Chondrocyte (in vitro differentiated cells): Measurements from ENCODE around the gene TDRD7. TPM values are rescaled to one million over a fixed set of nuclear protein-coding genes. Genes with fewer than 3 reads are reported as not detected.

Source experiments
- DNase-seq: peaks from one replicate; pipeline ENCODE4 v3.0.0; 2021; ENCODE audit warnings: mixed read lengths, low spot score
- H3K27ac Mint-ChIP-seq: one replicate; pipeline ENCODE4 v1.8.0; 2021; ENCODE audit warnings: mild to moderate bottlenecking, moderate library complexity, mixed read lengths; ENCODE audit not compliant: unreplicated experiment
- H3K27me3 Mint-ChIP-seq: 2 replicates; pipeline ENCODE4 v1.8.0; 2021; ENCODE audit warnings: low read depth, mixed read lengths
- H3K36me3 Mint-ChIP-seq: 2 replicates; pipeline ENCODE4 v1.8.0; 2021; ENCODE audit warnings: low read depth, mixed read lengths
- H3K4me1 Mint-ChIP-seq: 2 replicates; pipeline ENCODE4 v1.8.0; 2021; ENCODE audit warnings: low read depth, mild to moderate bottlenecking, mixed read lengths
- H3K4me3 Mint-ChIP-seq: one replicate; pipeline ENCODE4 v1.8.0; 2021; ENCODE audit warnings: mild to moderate bottlenecking, moderate library complexity, mixed read lengths; ENCODE audit not compliant: unreplicated experiment
- H3K9me3 Mint-ChIP-seq: 2 replicates; pipeline ENCODE4 v1.8.0; 2021; ENCODE audit warnings: low read depth, mixed read lengths
- total RNA-seq: library from RNA; stranded (reverse); gene quantifications from 3 replicates; pipeline ENCODE4 v1.2.1, GENCODE V29; 2021
- TF ChIP-seq, protein P1 (sequence below): fragments of 200-600 bp; sonication (generic); IDR thresholded peaks from 2 replicates; pipeline ENCODE4 v1.5.0; 2021; ENCODE audit warnings: antibody characterized with exemption, mild to moderate bottlenecking, moderate library complexity

The TDRD7 gene
- total RNA-seq, 1 donor from 2014 or later, result 9.7 TPM

DNA sequence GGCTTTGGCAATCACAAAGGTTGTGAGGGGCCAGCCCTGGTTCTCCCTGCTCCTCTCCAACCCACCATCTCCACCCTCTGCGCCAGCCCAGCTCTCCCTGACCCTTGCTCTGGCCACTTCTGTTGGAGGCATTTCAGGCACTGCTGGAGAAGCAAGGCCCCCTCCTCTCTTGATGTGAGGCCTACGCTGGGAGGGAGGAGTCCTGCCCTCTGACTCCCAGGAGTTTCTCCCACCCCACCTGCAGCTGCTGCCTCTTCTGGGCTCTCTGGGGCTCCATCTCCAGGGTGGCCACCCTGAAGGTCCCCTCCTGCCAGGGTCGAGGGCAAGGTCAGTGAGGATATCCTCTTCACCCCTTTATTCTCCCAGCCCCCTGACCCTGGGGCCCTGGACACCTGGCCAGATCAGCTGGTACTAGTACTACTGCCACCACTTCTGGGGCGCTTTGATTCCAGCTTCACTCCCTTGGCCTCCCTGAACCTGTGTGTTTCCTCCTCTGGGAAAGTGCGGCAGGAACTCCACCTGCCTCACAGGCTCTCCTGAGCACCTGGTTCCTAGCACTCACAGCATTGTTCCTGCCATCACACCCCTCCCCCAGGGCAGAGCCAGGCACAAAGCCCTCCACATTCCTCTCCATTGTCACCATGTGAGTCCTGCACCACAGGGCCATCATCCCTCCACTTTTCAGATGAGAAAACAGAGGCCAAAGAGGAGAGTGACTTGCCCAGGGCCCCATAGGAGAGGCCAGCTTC, 23.8 kb upstream of the TDRD7 start:
- Mint-ChIP-seq H3K4me1 (no peaks in the 10 kb centered on the region), H3K27me3 (peaks cover 5% of the 10 kb centered on the region), H3K27ac (no peak overlapping the region), H3K4me3 (no peak overlapping the region), H3K9me3 (no peaks in the 10 kb centered on the region), H3K36me3 (no peaks in the 10 kb centered on the region)
- no peak for DNase-seq
- TF ChIP-seq, protein P1, sequence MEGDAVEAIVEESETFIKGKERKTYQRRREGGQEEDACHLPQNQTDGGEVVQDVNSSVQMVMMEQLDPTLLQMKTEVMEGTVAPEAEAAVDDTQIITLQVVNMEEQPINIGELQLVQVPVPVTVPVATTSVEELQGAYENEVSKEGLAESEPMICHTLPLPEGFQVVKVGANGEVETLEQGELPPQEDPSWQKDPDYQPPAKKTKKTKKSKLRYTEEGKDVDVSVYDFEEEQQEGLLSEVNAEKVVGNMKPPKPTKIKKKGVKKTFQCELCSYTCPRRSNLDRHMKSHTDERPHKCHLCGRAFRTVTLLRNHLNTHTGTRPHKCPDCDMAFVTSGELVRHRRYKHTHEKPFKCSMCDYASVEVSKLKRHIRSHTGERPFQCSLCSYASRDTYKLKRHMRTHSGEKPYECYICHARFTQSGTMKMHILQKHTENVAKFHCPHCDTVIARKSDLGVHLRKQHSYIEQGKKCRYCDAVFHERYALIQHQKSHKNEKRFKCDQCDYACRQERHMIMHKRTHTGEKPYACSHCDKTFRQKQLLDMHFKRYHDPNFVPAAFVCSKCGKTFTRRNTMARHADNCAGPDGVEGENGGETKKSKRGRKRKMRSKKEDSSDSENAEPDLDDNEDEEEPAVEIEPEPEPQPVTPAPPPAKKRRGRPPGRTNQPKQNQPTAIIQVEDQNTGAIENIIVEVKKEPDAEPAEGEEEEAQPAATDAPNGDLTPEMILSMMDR, result no peak

DNA sequence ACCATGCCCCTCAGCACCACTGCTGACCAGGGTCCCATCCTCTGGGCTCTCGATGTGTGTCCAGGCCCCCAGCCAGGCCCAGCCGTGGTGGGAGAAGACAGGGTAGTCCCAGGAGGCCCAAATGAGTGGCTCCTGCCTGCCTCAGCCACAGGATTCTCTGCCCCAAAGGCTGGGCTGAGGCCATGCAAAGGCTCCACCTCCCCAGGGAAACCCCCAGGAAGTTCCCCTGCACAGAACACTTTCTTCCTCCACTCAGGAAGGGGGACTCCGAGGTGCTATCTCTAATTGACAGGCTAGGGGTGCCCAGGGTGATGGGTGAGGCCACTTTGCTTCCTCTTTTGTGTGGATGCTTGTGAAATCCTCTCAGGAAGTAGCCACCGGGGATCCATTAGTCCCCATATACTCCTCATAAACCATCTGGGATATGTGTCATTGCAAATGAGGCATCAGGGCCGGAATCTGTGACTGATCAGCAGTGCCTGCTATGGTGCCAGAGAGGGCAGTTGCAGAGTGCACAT, 23.1 kb upstream of the TDRD7 start:
- Mint-ChIP-seq H3K27ac (no peak overlapping the region), H3K4me3 (no peak overlapping the region), H3K27me3 (peaks cover 5% of the 10 kb centered on the region), H3K4me1 (no peaks in the 10 kb centered on the region), H3K9me3 (no peaks in the 10 kb centered on the region), H3K36me3 (no peaks in the 10 kb centered on the region)
- TF ChIP-seq, protein P1, result no peak
- DNase-seq, result no peak

DNA sequence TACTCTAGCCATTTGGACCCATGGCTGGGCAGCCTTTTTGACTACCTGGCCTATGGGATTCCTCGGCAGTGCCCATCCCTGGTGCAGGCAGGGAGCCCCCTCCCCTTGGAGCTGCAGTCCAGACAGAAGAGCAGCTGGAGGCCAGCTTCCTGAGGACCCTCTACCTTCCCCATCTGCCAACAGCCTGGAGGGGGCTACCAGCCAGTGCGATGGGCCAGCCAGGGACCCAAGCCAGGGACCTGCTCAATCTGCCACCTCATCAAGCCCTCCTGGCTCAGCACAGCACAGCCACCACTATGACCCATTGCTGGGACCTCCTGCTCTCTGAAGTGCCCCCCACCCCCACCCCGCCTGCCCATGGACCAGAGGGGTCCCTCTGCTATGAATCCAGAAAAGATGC, 22.6 kb upstream of the TDRD7 start:
- DNase-seq, result no peak
- no peak overlapping the region for H3K27ac Mint-ChIP-seq
- H3K4me3 Mint-ChIP-seq, result no peak overlapping the region
- no peaks in the 10 kb centered on the region for H3K9me3 Mint-ChIP-seq
- no peaks in the 10 kb centered on the region for H3K36me3 Mint-ChIP-seq
- TF ChIP-seq, protein P1, result no peak
- H3K4me1 Mint-ChIP-seq, result no peaks in the 10 kb centered on the region
- peaks cover 5% of the 10 kb centered on the region for H3K27me3 Mint-ChIP-seq

DNA sequence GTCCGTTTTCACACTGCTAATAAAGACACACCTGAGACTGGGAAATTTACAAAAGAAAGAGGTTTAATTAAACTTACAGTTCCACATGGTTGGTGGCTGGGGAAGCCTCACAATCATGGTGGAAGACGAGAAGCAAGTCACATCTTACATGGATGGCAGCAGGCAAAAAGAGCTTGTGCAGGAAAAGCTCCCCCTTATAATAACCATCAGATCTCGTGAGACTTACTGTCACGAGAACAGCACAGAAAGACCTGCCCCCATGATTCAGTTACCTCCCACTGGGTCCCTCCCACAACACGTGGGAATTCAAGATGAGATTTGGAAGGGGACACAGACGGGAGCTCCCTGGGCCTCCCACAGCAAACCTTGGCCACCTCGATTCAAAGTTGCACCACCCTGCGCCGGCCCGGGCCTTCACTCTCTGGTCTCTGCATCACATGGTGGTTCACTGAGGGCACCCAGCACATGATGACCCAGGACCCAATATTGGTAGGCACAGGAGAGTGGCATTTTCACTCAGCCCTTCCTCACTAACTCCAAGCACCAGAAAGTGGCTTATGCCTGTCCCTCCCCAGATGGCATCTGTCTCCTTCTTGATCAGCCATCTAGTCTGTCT, 21.0 kb upstream of the TDRD7 start:
- TF ChIP-seq, protein P1, result no peak
- no peak for DNase-seq
- Mint-ChIP-seq H3K36me3 (no peaks in the 10 kb centered on the region), H3K4me1 (no peaks in the 10 kb centered on the region), H3K9me3 (no peaks in the 10 kb centered on the region), H3K4me3 (no peak overlapping the region), H3K27me3 (peaks cover 8% of the 10 kb centered on the region), H3K27ac (no peak overlapping the region)

DNA sequence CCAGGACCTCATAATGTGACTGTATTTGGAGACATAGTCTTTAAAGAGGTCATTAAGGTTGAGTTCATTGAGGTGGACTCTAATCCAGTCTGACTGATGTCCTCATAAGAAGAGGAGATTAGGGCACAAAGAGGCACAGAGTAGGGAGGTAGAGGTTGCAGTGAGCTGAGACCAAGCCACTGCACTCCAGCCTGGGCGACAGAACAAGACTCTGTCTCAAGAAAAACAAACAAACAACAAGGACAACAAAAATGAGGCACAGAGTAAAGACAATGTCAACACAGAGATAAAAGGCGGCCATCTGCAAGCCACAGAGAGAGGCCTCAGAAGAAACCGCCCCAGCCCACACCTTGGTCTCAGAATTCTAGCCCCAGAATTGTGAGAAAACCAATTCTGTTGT, 17.0 kb upstream of the TDRD7 start:
- no peak for DNase-seq
- no peaks in the 10 kb centered on the region for H3K4me1 Mint-ChIP-seq
- no peaks in the 10 kb centered on the region for H3K36me3 Mint-ChIP-seq
- H3K9me3 Mint-ChIP-seq, result no peaks in the 10 kb centered on the region
- H3K27me3 Mint-ChIP-seq, result peaks cover 5% of the 10 kb centered on the region
- no peak overlapping the region for H3K4me3 Mint-ChIP-seq
- H3K27ac Mint-ChIP-seq, result no peak overlapping the region
- TF ChIP-seq, protein P1, result no peak
